ENCODE data around the gene ZNF740. TPM values are rescaled to one million over a fixed set of nuclear protein-coding genes. Genes with fewer than 3 reads are reported as not detected.
A peak's percentile ranks its signal among the peaks of the same experiment; 100 is the strongest.

The ZNF740 gene
- total RNA-seq, 1 experiment from 2014 or later: 35.8 TPM

GRCh38 chr12:53143355-53143754 lies 37.2 kb upstream of the ZNF740 start:
- Mint-ChIP-seq H3K9me3 (ENCODE audit: unreplicated experiment) (peaks cover 9% of the 10 kb centered on the region), H3K4me3 (ENCODE audit: unreplicated experiment) (no peak overlapping the region), H3K27ac (ENCODE audit: unreplicated experiment) (peak overlapping the region; percentile 2), H3K27me3 (ENCODE audit: insufficient read depth, unreplicated experiment) (no peaks in the 10 kb centered on the region), H3K4me1 (ENCODE audit: low read depth, unreplicated experiment) (no peaks in the 10 kb centered on the region), H3K36me3 (ENCODE audit: insufficient read depth, unreplicated experiment) (no peaks in the 10 kb centered on the region)
- ChIA-PET POLR2A (interaction anchor here (0.6 to 1.0 kb wide), 3 partner anchors 37 to 275 kb away, joined by 3 to 11 read pairs (median 5); partner anchors contain the start of genes CSAD and ZNF740), CTCF (interaction anchor here (0.5 to 1.0 kb wide), 9 partner anchors 16 to 426 kb away, joined by 3 to 5 read pairs (median 4); no protein-coding TSS in a partner anchor)
- BruUV-seq (replicated peaks): no TSS peak
- Histone ChIP-seq H3K4me3 (ENCODE audit: low read depth, low read length) (no peak overlapping the region), H3K27me3 (replicated peaks; ENCODE audit: control insufficient read depth, insufficient read depth, low read length) (no peaks in the 10 kb centered on the region), H3K9me3 (peaks cover 17% of the 10 kb centered on the region), H3K4me1 (peaks cover 22% of the 10 kb centered on the region), H3K36me3 (ENCODE audit: control insufficient read depth, insufficient read depth, low read length) (no peaks in the 10 kb centered on the region)
- no peak for TF ChIP-seq CTCF (IDR thresholded peaks at IDR 0.05; ENCODE audit: insufficient read depth in 1 of 2, low read depth in 1 of 2, low read length in 1 of 2, severe bottlenecking in 1 of 2, unreplicated experiment in 1 of 2)
- DNase-seq: peak; percentile 68 to 70
- intact Hi-C loops (cut with micrococcal nuclease; ENCODE audit: unreplicated experiment): no loop called here

- Histone ChIP-seq H3K27me3 (replicated peaks; ENCODE audit: control insufficient read depth, insufficient read depth, low read length) (no peaks in the 10 kb centered on the region), H3K4me3 (ENCODE audit: low read depth, low read length) (no peak overlapping the region), H3K9me3 (no peaks in the 10 kb centered on the region), H3K4me1 (peaks cover 22% of the 10 kb centered on the region), H3K36me3 (ENCODE audit: control insufficient read depth, insufficient read depth, low read length) (no peaks in the 10 kb centered on the region)
- intact Hi-C loops (cut with micrococcal nuclease; ENCODE audit: unreplicated experiment): no loop called here
- Mint-ChIP-seq H3K27ac (ENCODE audit: unreplicated experiment) (no peak overlapping the region), H3K4me1 (ENCODE audit: low read depth, unreplicated experiment) (no peaks in the 10 kb centered on the region), H3K9me3 (ENCODE audit: unreplicated experiment) (no peaks in the 10 kb centered on the region), H3K27me3 (ENCODE audit: insufficient read depth, unreplicated experiment) (no peaks in the 10 kb centered on the region), H3K4me3 (ENCODE audit: unreplicated experiment) (no peak overlapping the region), H3K36me3 (ENCODE audit: insufficient read depth, unreplicated experiment) (no peaks in the 10 kb centered on the region)
- no TSS peak for BruUV-seq (replicated peaks)
- ChIA-PET POLR2A (no interaction called here), CTCF (interaction anchor here (0.6 kb wide), 1 partner anchor 272 kb away, joined by 5 read pairs; no protein-coding TSS in a partner anchor)
- no peak for TF ChIP-seq CTCF (IDR thresholded peaks at IDR 0.05; ENCODE audit: insufficient read depth in 1 of 2, low read depth in 1 of 2, low read length in 1 of 2, severe bottlenecking in 1 of 2, unreplicated experiment in 1 of 2)
- DNase-seq: no peak
These were observed 34.9 kb upstream of the ZNF740 start for GRCh38 chr12:53145383-53146260.

- DNase-seq: no peak
- no peak for TF ChIP-seq CTCF (IDR thresholded peaks at IDR 0.05; ENCODE audit: insufficient read depth in 1 of 2, low read depth in 1 of 2, low read length in 1 of 2, severe bottlenecking in 1 of 2, unreplicated experiment in 1 of 2)
- H3K36me3 Mint-ChIP-seq (ENCODE audit: insufficient read depth, unreplicated experiment): no peaks in the 10 kb centered on the region
- ChIA-PET POLR2A (no interaction called here), CTCF (no interaction called here)
- no peaks in the 10 kb centered on the region for H3K4me1 Mint-ChIP-seq (ENCODE audit: low read depth, unreplicated experiment)
- H3K4me3 ChIP-seq (ENCODE audit: low read depth, low read length): no peak overlapping the region
- H3K36me3 ChIP-seq (ENCODE audit: control insufficient read depth, insufficient read depth, low read length): no peaks in the 10 kb centered on the region
- intact Hi-C loops (cut with micrococcal nuclease; ENCODE audit: unreplicated experiment): no loop called here
- BruUV-seq (replicated peaks): no TSS peak
- H3K9me3 ChIP-seq: no peaks in the 10 kb centered on the region
- no peaks in the 10 kb centered on the region for H3K9me3 Mint-ChIP-seq (ENCODE audit: unreplicated experiment)
- no peaks in the 10 kb centered on the region for H3K27me3 ChIP-seq (replicated peaks; ENCODE audit: control insufficient read depth, insufficient read depth, low read length)
- no peak overlapping the region for H3K27ac Mint-ChIP-seq (ENCODE audit: unreplicated experiment)
- no peaks in the 10 kb centered on the region for H3K27me3 Mint-ChIP-seq (ENCODE audit: insufficient read depth, unreplicated experiment)
- H3K4me1 ChIP-seq: peaks cover 19% of the 10 kb centered on the region
- H3K4me3 Mint-ChIP-seq (ENCODE audit: unreplicated experiment): no peak overlapping the region
These were observed 33.3 kb upstream of the ZNF740 start for GRCh38 chr12:53147181-53147580.
